PFSK-1 (cell line): ENCODE data around the gene SIAE.

Source experiments
- POLR2AphosphoS5 ChIP-seq: IDR thresholded peaks from 2 replicates; pipeline ENCODE4 v1.6.1; 2012; ENCODE audit warnings: low read depth, mild to moderate bottlenecking, control low read depth, low read length, moderate library complexity
- SIN3A ChIP-seq: IDR thresholded peaks from 2 replicates; pipeline ENCODE4 v1.6.1; 2012; ENCODE audit warnings: mild to moderate bottlenecking, low read length, moderate library complexity, borderline replicate concordance; ENCODE audit not compliant: insufficient read depth
- TAF1 ChIP-seq: IDR thresholded peaks from 2 replicates; pipeline ENCODE4 v1.6.1; 2012; ENCODE audit warnings: low read length, control low read depth, borderline replicate concordance; ENCODE audit not compliant: insufficient read depth
- TF ChIP-seq, protein P1 (sequence below), 2 experiments: IDR thresholded peaks; 2 replicates each; pipeline versions ENCODE4 v1.6.1 to v1.8.0; 2011 to 2012; ENCODE audit warnings: low read depth in 2 of 2, low read length in 2 of 2, control low read depth in 1 of 2, inconsistent platforms in 1 of 2, mild to moderate bottlenecking in 1 of 2, moderate library complexity in 1 of 2; ENCODE audit not compliant: insufficient read depth in 1 of 2

DNA sequence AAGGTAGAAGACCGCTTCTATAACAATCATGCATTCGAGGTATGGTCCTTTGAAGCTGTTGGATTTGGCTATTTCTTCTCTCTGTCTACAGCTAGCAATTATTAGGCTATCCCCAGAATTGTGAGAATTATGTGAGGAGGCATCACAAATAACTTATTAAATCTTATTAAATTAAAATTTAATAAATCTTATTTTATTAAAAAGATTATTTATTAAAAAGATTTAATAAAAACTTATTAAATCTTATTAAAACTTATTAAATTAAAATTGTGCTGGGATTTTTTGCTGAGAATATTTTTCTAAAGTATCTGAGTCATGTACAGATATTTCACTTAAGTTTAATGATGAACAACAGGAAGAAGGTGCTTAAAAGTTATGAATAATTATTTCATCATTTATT lies 7.9 kb upstream of the SIAE start:
- TF ChIP-seq TAF1 (no peak), POLR2AphosphoS5 (no peak), SIN3A (no peak)
- TF ChIP-seq, protein P1, sequence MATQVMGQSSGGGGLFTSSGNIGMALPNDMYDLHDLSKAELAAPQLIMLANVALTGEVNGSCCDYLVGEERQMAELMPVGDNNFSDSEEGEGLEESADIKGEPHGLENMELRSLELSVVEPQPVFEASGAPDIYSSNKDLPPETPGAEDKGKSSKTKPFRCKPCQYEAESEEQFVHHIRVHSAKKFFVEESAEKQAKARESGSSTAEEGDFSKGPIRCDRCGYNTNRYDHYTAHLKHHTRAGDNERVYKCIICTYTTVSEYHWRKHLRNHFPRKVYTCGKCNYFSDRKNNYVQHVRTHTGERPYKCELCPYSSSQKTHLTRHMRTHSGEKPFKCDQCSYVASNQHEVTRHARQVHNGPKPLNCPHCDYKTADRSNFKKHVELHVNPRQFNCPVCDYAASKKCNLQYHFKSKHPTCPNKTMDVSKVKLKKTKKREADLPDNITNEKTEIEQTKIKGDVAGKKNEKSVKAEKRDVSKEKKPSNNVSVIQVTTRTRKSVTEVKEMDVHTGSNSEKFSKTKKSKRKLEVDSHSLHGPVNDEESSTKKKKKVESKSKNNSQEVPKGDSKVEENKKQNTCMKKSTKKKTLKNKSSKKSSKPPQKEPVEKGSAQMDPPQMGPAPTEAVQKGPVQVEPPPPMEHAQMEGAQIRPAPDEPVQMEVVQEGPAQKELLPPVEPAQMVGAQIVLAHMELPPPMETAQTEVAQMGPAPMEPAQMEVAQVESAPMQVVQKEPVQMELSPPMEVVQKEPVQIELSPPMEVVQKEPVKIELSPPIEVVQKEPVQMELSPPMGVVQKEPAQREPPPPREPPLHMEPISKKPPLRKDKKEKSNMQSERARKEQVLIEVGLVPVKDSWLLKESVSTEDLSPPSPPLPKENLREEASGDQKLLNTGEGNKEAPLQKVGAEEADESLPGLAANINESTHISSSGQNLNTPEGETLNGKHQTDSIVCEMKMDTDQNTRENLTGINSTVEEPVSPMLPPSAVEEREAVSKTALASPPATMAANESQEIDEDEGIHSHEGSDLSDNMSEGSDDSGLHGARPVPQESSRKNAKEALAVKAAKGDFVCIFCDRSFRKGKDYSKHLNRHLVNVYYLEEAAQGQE (IDR thresholded peaks at IDR 0.05; ENCODE audit: insufficient read depth in 1 of 2, low read depth in 2 of 2, low read length in 2 of 2) = no peak
